A673 (cell line): ENCODE measurements around the gene GRIK4. TPM values are rescaled to one million over a fixed set of nuclear protein-coding genes. Genes with fewer than 3 reads are reported as not detected.

Experiments
- BruUV-seq: library from RNA; stranded (reverse); fragments of 400-500 nt; replicated peaks from 2 replicates; lab custom pipeline; 2021; lab: Mats Ljungman, UMichigan
- CTCF ChIA-PET: fragments of 300-600 bp; sonication (Branson Sonifier 250); formaldehyde crosslinking; loops from one replicate; lab custom pipeline; 2022; ENCODE audit warnings: antibody characterized with exemption; lab: Charles Lee
- POLR2A ChIA-PET: fragments of 300-600 bp; sonication (Branson Sonifier 250); formaldehyde crosslinking; loops from one replicate; lab custom pipeline; 2022; ENCODE audit warnings: antibody characterized with exemption; ENCODE audit not compliant: low non-redundant PET; lab: Charles Lee
- DNase-seq: peaks from one replicate; pipeline ENCODE4 v3.0.0-alpha.2; 2015; ENCODE audit warnings: low spot score
- H3K27ac ChIP-seq: fragments of 200-600 bp; sonication (generic); 2 replicates; pipeline ENCODE4 v1.5.1; 2016; ENCODE audit warnings: mixed run types, low read depth, mild to moderate bottlenecking, mixed read lengths, antibody characterized with exemption, low read length; ENCODE audit not compliant: poor library complexity, severe bottlenecking
- H3K27me3 ChIP-seq: fragments of 200-600 bp; sonication (generic); replicated peaks from 2 replicates; pipeline ENCODE4 v1.6.1; 2017; ENCODE audit warnings: mixed run types, low read depth, mild to moderate bottlenecking, mixed read lengths, antibody characterized with exemption, low read length; ENCODE audit not compliant: insufficient read depth, poor library complexity
- H3K36me3 ChIP-seq: fragments of 200-600 bp; sonication (generic); 2 replicates; pipeline ENCODE4 v1.6.1; 2016; ENCODE audit warnings: mixed run types, mild to moderate bottlenecking, mixed read lengths, antibody characterized with exemption, low read length; ENCODE audit not compliant: insufficient read depth, poor library complexity, severe bottlenecking
- H3K4me1 ChIP-seq: fragments of 200-600 bp; sonication (generic); 2 replicates; pipeline ENCODE4 v1.6.1; 2017; ENCODE audit warnings: mixed run types, mild to moderate bottlenecking, mixed read lengths, antibody characterized with exemption, low read length; ENCODE audit not compliant: insufficient read depth, poor library complexity, severe bottlenecking
- H3K4me3 ChIP-seq: fragments of 200-600 bp; sonication (generic); 2 replicates; pipeline ENCODE4 v1.5.1; 2016; ENCODE audit warnings: low read depth, mixed run types, mild to moderate bottlenecking, mixed read lengths, low read length; ENCODE audit not compliant: poor library complexity, severe bottlenecking
- H3K9me3 ChIP-seq: fragments of 200-600 bp; sonication (generic); 2 replicates; pipeline ENCODE4 v1.6.1; 2016; ENCODE audit warnings: mixed run types, low read depth, mild to moderate bottlenecking, mixed read lengths, antibody characterized with exemption, low read length; ENCODE audit not compliant: poor library complexity, severe bottlenecking
- EZH2 ChIP-seq: fragments of 200-600 bp; sonication (generic); IDR thresholded peaks from 2 replicates; pipeline ENCODE4 v1.6.1; 2017; ENCODE audit warnings: borderline replicate concordance, low read depth, mild to moderate bottlenecking, mixed read lengths, antibody characterized with exemption, low read length; ENCODE audit not compliant: poor library complexity, severe bottlenecking
- intact Hi-C: fragments of 100-400 bp; cut with micrococcal nuclease; formaldehyde crosslinking; loops from one replicate; pipeline ENCODE4 v1.10.0; 2022; ENCODE audit not compliant: unreplicated experiment
- total RNA-seq: library from RNA; stranded (reverse); gene quantifications from 2 replicates; pipeline ENCODE4 v1.2.3, GENCODE V29; 2021
- TF ChIP-seq, protein P1 (sequence below): fragments of 300-800, 200-600 bp; sonication (generic); conservative IDR thresholded peaks from 2 replicates; pipeline ENCODE4 v1.5.1; 2017; ENCODE audit warnings: low read depth, mild to moderate bottlenecking, antibody characterized with exemption, low read length, moderate library complexity, mixed read lengths

GRIK4 gene
- total RNA-seq, 1 experiment from 2014 or later, result not detected

DNA sequence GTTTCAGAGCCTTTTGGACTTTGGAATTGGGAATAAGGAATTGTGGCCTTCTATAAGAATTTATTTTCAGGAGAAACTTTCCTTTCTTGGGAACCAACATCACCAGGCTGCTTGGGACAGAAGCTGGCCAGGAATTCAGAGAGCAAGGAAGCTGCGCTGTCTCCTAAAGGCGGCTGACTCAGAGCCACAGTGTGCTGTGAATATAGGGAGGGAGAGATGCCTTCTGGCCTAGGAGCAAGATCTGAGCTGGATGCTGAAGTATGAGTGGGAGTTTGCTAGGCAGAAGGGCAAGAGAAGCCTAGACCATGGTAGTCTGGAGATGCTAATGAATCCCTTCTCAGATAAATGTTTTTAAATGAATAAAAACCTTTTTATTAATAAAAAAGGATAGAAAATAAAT lies 298.7 kb downstream of the GRIK4 start:
- no peak for DNase-seq
- ChIA-PET CTCF (no interaction called here), POLR2A (no interaction called here)
- no peaks in the 10 kb centered on the region for H3K4me1 ChIP-seq
- peaks cover 2% of the 10 kb centered on the region for H3K27me3 ChIP-seq
- H3K4me3 ChIP-seq, result no peak overlapping the region
- intact Hi-C loops, result no loop called here
- no peaks in the 10 kb centered on the region for H3K36me3 ChIP-seq
- H3K9me3 ChIP-seq, result no peaks in the 10 kb centered on the region
- no peak for TF ChIP-seq EZH2
- TF ChIP-seq, protein P1, sequence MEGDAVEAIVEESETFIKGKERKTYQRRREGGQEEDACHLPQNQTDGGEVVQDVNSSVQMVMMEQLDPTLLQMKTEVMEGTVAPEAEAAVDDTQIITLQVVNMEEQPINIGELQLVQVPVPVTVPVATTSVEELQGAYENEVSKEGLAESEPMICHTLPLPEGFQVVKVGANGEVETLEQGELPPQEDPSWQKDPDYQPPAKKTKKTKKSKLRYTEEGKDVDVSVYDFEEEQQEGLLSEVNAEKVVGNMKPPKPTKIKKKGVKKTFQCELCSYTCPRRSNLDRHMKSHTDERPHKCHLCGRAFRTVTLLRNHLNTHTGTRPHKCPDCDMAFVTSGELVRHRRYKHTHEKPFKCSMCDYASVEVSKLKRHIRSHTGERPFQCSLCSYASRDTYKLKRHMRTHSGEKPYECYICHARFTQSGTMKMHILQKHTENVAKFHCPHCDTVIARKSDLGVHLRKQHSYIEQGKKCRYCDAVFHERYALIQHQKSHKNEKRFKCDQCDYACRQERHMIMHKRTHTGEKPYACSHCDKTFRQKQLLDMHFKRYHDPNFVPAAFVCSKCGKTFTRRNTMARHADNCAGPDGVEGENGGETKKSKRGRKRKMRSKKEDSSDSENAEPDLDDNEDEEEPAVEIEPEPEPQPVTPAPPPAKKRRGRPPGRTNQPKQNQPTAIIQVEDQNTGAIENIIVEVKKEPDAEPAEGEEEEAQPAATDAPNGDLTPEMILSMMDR, result no peak
- no peak overlapping the region for H3K27ac ChIP-seq
- BruUV-seq, result no TSS peak

DNA sequence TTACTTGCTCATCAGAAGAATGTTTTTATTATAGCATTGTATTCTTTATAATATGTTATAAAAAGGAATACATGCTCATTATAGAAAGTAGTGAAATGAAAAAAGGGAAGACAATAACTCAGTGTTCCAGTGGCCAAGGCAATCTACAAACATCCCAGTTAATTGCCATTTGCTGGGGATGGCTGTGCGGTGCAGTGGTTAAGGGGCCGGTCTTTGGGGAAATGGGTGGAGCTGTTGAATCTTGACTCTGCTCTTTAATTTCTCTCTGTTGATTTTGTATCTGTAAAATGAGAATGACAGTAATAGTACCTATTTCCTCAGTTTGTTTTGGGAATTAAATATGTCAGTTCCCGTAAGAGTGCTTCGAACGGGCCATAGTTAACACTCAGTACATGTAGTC lies 299.7 kb downstream of the GRIK4 start:
- no peak overlapping the region for H3K4me3 ChIP-seq
- TF ChIP-seq EZH2, result no peak
- TF ChIP-seq, protein P1, result no peak
- intact Hi-C loops, result no loop called here
- no peaks in the 10 kb centered on the region for H3K4me1 ChIP-seq
- DNase-seq, result no peak
- peaks cover 10% of the 10 kb centered on the region for H3K27me3 ChIP-seq
- H3K36me3 ChIP-seq, result no peaks in the 10 kb centered on the region
- no TSS peak for BruUV-seq
- H3K27ac ChIP-seq, result no peak overlapping the region
- POLR2A ChIA-PET, result no interaction called here
- H3K9me3 ChIP-seq, result no peaks in the 10 kb centered on the region
- CTCF ChIA-PET, result no interaction called here

DNA sequence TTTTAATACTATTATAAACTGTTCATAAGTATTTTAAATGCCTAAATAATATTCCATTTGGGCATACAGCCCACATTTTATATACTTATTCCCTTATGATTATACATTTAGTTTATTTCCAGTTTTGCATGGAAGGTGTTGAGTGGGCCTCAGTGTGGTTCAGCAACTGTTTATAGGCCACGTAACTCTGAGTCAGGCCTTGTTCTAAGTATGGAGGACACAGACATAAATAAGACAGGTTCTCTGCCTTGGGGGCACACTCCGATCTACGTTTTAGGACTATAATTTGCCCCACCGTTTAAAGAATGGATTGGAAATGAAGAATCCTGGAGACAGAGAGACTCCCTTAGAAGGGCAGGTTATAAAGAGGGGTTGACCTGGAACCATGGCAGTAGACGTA lies 300.2 kb downstream of the GRIK4 start:
- TF ChIP-seq, protein P1, result no peak
- no peak for TF ChIP-seq EZH2
- intact Hi-C loops, result no loop called here
- DNase-seq, result no peak

More for the DNA sequence above, 300.2 kb downstream of the GRIK4 start:
- BruUV-seq, result no TSS peak
- ChIA-PET POLR2A (no interaction called here), CTCF (no interaction called here)
- Histone ChIP-seq H3K27me3 (peaks cover 13% of the 10 kb centered on the region), H3K36me3 (no peaks in the 10 kb centered on the region), H3K4me1 (no peaks in the 10 kb centered on the region), H3K9me3 (no peaks in the 10 kb centered on the region), H3K27ac (no peak overlapping the region), H3K4me3 (no peak overlapping the region)
